HepG2 (cell line): Measurements from ENCODE around the gene TRAF3. TPM values are rescaled to one million over a fixed set of nuclear protein-coding genes. Genes with fewer than 3 reads are reported as not detected.
A peak's percentile ranks its signal among the peaks of the same experiment; 100 is the strongest.

Source experiments
- ATF7 ChIP-seq, 2 experiments: fragments of 450-650 bp in 1 of 2; sonication (generic) in 1 of 2; formaldehyde crosslinking in 1 of 2; IDR thresholded peaks; 2 replicates each; pipeline versions ENCODE4 v1.4.0 to v1.6.1; 2016 to 2020; ENCODE audit warnings: antibody characterized with exemption in 1 of 2, mild to moderate bottlenecking in 1 of 2, missing genetic modification reagents in 1 of 2
- ESRRA ChIP-seq: sonication (generic); formaldehyde crosslinking; IDR thresholded peaks from 2 replicates; pipeline ENCODE4 v1.5.1; 2020; ENCODE audit warnings: mild to moderate bottlenecking, low read depth, missing genetic modification reagents
- GATAD2A ChIP-seq: IDR thresholded peaks from 2 replicates; pipeline ENCODE4 v1.6.1; 2016
- IRX3 ChIP-seq: sonication (generic); formaldehyde crosslinking; IDR thresholded peaks from 2 replicates; pipeline ENCODE4 v1.8.1; 2023; ENCODE audit warnings: mild to moderate bottlenecking, low read depth, missing genetic modification reagents, borderline replicate concordance
- MBNL3 ChIP-seq: fragments of 250-450 bp; sonication (Bioruptor Pico); conservative IDR thresholded peaks from 2 replicates; pipeline ENCODE4 v1.8.0; 2022; ENCODE audit warnings: mild to moderate bottlenecking, inconsistent platforms
- MXI1 ChIP-seq: IDR thresholded peaks from 3 replicates; pipeline ENCODE4 v1.6.1; 2012; ENCODE audit warnings: low read depth, low read length, inconsistent platforms, borderline replicate concordance
- NFAT5 ChIP-seq: sonication (generic); formaldehyde crosslinking; IDR thresholded peaks from 2 replicates; pipeline ENCODE4 v1.4.0; 2020; ENCODE audit warnings: missing genetic modification reagents
- SOX5 ChIP-seq: IDR thresholded peaks from 2 replicates; pipeline ENCODE4 v1.6.1; 2016; ENCODE audit warnings: borderline replicate concordance
- ZBTB39 ChIP-seq: sonication (generic); formaldehyde crosslinking; IDR thresholded peaks from 2 replicates; pipeline ENCODE4 v1.5.0; 2020; ENCODE audit warnings: missing genetic modification reagents
- ZNF274 ChIP-seq: sonication (generic); formaldehyde crosslinking; IDR thresholded peaks from 2 replicates; pipeline ENCODE4 v1.5.1; 2020; ENCODE audit warnings: mild to moderate bottlenecking, missing genetic modification reagents
- ZNF331 ChIP-seq: sonication (generic); formaldehyde crosslinking; IDR thresholded peaks from 2 replicates; pipeline ENCODE4 v1.4.0; 2020; ENCODE audit warnings: missing genetic modification reagents
- ZNF430 ChIP-seq: sonication (generic); formaldehyde crosslinking; IDR thresholded peaks from 2 replicates; pipeline ENCODE4 v1.9.0; 2021; ENCODE audit warnings: mild to moderate bottlenecking, missing genetic modification reagents
- ZNF598 ChIP-seq: sonication (generic); formaldehyde crosslinking; IDR thresholded peaks from 2 replicates; pipeline ENCODE4 v1.5.1; 2020; ENCODE audit warnings: mild to moderate bottlenecking, missing genetic modification reagents, borderline replicate concordance
- ZNF776 ChIP-seq: sonication (generic); formaldehyde crosslinking; IDR thresholded peaks from 2 replicates; pipeline ENCODE4 v1.4.0; 2020; ENCODE audit warnings: mild to moderate bottlenecking, missing genetic modification reagents
- ZXDC ChIP-seq: sonication (generic); formaldehyde crosslinking; IDR thresholded peaks from 2 replicates; pipeline ENCODE4 v1.5.0; 2020; ENCODE audit warnings: mild to moderate bottlenecking, missing genetic modification reagents
- polyA plus RNA-seq, 8 experiments: library from polyadenylated mRNA; depleted of rRNA in 3 of 8; stranded (reverse) in 7 of 8; unstranded in 1 of 8; fragments of >200 nt; fragmentation: Illumina TruSeq in 4 of 8; extraction: Trizol in 4 of 8; gene quantifications; 2 replicates each; pipeline versions ENCODE4 v1.2.1 to v1.2.3, GENCODE V29; 2011 to 2016; ENCODE audit warnings: low read depth in 4 of 8, missing spikeins in 1 of 8, mixed read lengths in 1 of 8; ENCODE audit not compliant: insufficient read depth in 1 of 8
- total RNA-seq, 5 experiments: library from RNA; depleted of rRNA; stranded (reverse); fragments of >200 nt; fragmentation: Illumina TruSeq; extraction: Trizol; gene quantifications; 2 replicates each; pipeline ENCODE4 v1.2.3, GENCODE V29; 2016; ENCODE audit warnings: low read depth in 1 of 5
- TF ChIP-seq, protein P1 (sequence below): sonication (generic); formaldehyde crosslinking; IDR thresholded peaks from 2 replicates; pipeline ENCODE4 v1.4.0; 2020; ENCODE audit warnings: mild to moderate bottlenecking, missing genetic modification reagents

Gene TRAF3
- total and polyA plus RNA-seq, 2 of the 13 experiments (the other 11 are each of a cell fraction or from before 2014, with no cell fraction given): 6.9 to 12.2 TPM

- TF ChIP-seq NFAT5 (CRISPR knock-in tag): no peak
- peak; percentile 33; the same call in 1 of the 2 replicates for TF ChIP-seq ZNF598 (CRISPR knock-in tag)
- no peak for TF ChIP-seq MBNL3 (CRISPR knock-in tag)
- peak; percentile 76; the same call in 1 of the 2 replicates for TF ChIP-seq ZBTB39 (CRISPR knock-in tag)
- no peak for TF ChIP-seq ZXDC (CRISPR knock-in tag)
- TF ChIP-seq MXI1: no peak
- TF ChIP-seq IRX3 (CRISPR knock-in tag): no peak
- TF ChIP-seq ATF7 (IDR thresholded peaks at IDR 0.05): no peak
- no peak for TF ChIP-seq ATF7 (CRISPR knock-in tag; IDR thresholded peaks at IDR 0.05)
- 0 out of 2 replicates have a peak, but pooled peaks have one; percentile 38 for TF ChIP-seq ZNF274 (CRISPR knock-in tag)
- no peak for TF ChIP-seq ZNF776
- peak; percentile 42; the same call in 1 of the 2 replicates for TF ChIP-seq GATAD2A (CRISPR knock-in tag)
- TF ChIP-seq ESRRA (CRISPR knock-in tag): no peak
- TF ChIP-seq, protein P1, sequence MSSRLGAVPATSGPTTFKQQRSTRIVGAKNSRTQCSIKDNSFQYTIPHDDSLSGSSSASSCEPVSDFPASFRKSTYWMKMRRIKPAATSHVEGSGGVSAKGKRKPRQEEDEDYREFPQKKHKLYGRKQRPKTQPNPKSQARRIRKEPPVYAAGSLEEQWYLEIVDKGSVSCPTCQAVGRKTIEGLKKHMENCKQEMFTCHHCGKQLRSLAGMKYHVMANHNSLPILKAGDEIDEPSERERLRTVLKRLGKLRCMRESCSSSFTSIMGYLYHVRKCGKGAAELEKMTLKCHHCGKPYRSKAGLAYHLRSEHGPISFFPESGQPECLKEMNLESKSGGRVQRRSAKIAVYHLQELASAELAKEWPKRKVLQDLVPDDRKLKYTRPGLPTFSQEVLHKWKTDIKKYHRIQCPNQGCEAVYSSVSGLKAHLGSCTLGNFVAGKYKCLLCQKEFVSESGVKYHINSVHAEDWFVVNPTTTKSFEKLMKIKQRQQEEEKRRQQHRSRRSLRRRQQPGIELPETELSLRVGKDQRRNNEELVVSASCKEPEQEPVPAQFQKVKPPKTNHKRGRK (CRISPR knock-in tag): no peak
- TF ChIP-seq ZNF430 (CRISPR knock-in tag): no peak
- TF ChIP-seq ZNF331 (CRISPR knock-in tag): no peak
- no peak for TF ChIP-seq SOX5 (CRISPR knock-in tag)
These were observed 1.1 kb upstream of the TRAF3 start (continued) for GRCh38 chr14:102775855-102776760.
